Mesothelial cell of epicardium (in vitro differentiated cells): ENCODE data around the gene CEP350. TPM values are rescaled to one million over a fixed set of nuclear protein-coding genes. Genes with fewer than 3 reads are reported as not detected.
A peak's percentile ranks its signal among the peaks of the same experiment; 100 is the strongest.

Experiments used
- DNase-seq, 2 experiments: peaks; one replicate each; pipeline ENCODE4 v3.0.0; 2021; ENCODE audit warnings: low spot score in 2 of 2; ENCODE audit not compliant: unreplicated experiment in 2 of 2
- H3K27ac Mint-ChIP-seq: 2 replicates; pipeline ENCODE4 v1.8.0; 2021; ENCODE audit warnings: mixed read lengths
- H3K27me3 Mint-ChIP-seq: 2 replicates; pipeline ENCODE4 v1.8.0; 2021; ENCODE audit warnings: low read depth, mixed read lengths
- H3K36me3 Mint-ChIP-seq: 2 replicates; pipeline ENCODE4 v1.8.0; 2021; ENCODE audit warnings: mixed read lengths
- H3K4me1 Mint-ChIP-seq: 2 replicates; pipeline ENCODE4 v1.8.0; 2021; ENCODE audit warnings: mixed read lengths
- H3K4me3 Mint-ChIP-seq: 2 replicates; pipeline ENCODE4 v1.8.0; 2021; ENCODE audit warnings: mild to moderate bottlenecking, moderate library complexity, mixed read lengths
- H3K9me3 Mint-ChIP-seq: 2 replicates; pipeline ENCODE4 v1.8.0; 2021; ENCODE audit warnings: mixed read lengths
- total RNA-seq: library from RNA; stranded (reverse); gene quantifications from 3 replicates; pipeline ENCODE4 v1.2.1, GENCODE V29; 2021
- TF ChIP-seq, protein P1 (sequence below): fragments of 200-600 bp; sonication (generic); IDR thresholded peaks from one replicate; pipeline ENCODE4 v1.5.0; 2021; ENCODE audit warnings: antibody characterized with exemption; ENCODE audit not compliant: unreplicated experiment

The CEP350 gene
- total RNA-seq, 1 donor from 2014 or later = 58.0 TPM

DNA sequence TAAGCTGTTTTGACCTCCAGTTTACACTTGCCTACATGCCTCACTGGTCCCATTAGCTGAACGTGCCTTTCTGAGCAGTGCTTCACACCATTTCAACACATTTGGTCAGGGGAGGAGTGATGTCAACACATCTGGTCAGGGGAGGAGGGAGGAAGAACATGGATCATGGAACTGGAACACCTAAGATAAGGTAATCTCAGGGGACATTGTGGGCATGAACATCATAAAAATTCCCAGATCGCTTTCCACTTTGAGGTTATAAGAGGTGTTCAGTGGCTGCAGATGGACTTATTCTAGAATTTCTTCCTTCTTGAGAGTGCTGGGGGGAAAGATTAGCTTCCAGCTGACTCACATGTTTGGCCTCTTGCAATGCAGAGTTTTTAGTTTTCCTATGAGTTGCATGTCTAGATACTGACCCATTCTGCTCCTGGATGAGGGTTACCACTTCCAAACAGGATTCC lies 202.1 kb downstream of the CEP350 start:
- Mint-ChIP-seq H3K27ac (no peak overlapping the region), H3K9me3 (no peaks in the 10 kb centered on the region), H3K36me3 (peaks cover 1% of the 10 kb centered on the region), H3K4me3 (peak overlapping the region; percentile 91), H3K27me3 (peaks cover 13% of the 10 kb centered on the region), H3K4me1 (peaks cover 19% of the 10 kb centered on the region)
- no peak for DNase-seq
- TF ChIP-seq, protein P1, sequence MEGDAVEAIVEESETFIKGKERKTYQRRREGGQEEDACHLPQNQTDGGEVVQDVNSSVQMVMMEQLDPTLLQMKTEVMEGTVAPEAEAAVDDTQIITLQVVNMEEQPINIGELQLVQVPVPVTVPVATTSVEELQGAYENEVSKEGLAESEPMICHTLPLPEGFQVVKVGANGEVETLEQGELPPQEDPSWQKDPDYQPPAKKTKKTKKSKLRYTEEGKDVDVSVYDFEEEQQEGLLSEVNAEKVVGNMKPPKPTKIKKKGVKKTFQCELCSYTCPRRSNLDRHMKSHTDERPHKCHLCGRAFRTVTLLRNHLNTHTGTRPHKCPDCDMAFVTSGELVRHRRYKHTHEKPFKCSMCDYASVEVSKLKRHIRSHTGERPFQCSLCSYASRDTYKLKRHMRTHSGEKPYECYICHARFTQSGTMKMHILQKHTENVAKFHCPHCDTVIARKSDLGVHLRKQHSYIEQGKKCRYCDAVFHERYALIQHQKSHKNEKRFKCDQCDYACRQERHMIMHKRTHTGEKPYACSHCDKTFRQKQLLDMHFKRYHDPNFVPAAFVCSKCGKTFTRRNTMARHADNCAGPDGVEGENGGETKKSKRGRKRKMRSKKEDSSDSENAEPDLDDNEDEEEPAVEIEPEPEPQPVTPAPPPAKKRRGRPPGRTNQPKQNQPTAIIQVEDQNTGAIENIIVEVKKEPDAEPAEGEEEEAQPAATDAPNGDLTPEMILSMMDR = no peak

DNA sequence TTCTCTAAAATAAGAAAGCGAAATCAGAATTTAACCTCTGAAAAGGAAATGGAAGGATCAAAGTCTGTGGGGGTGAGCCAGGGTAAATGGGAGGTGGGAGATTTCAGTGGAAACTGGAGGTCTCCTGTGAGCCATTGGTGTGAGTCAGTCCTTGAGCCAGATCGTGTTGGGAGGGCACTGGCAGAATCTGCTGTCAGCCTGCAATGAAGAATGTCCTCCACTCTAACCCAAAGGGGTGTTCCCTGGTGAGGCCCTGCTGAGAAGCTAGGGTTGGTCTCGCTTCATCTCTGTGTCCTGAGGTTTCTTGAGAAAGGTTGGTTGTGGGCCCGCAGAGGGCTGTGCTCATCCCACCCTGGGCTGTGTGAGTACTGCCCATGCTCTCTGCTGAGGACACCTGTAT lies 202.5 kb downstream of the CEP350 start:
- TF ChIP-seq, protein P1 = no peak
- Mint-ChIP-seq H3K4me3 (no peak overlapping the region), H3K9me3 (no peaks in the 10 kb centered on the region), H3K4me1 (peaks cover 21% of the 10 kb centered on the region), H3K36me3 (peaks cover 1% of the 10 kb centered on the region), H3K27me3 (peaks cover 9% of the 10 kb centered on the region), H3K27ac (no peak overlapping the region)
- DNase-seq = no peak

DNA sequence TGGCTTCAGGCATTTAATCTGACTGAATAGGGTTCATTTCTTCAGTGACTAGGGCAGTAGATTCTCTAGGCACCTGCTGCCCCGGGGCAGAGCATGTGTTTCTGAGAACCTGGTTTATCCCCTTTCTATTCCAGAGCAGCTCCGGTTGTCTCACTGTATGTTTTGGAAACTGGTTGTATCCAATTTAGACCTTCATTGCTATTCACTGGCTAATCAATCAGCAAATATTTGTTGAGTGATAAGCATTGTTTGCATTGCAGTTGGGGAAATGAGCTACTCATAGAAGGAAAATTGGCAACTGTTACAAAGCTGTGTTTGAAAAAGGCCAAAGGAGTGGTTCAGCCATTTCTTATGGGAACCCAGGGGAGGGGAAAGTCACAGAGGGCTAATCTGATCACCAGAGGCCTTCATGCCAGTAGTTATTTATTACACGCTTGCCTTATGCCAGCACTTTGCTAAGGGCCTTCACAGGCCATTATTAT lies 203.0 kb downstream of the CEP350 start:
- Mint-ChIP-seq H3K9me3 (no peaks in the 10 kb centered on the region), H3K27ac (no peak overlapping the region), H3K4me3 (no peak overlapping the region), H3K4me1 (peaks cover 21% of the 10 kb centered on the region), H3K36me3 (peaks cover 1% of the 10 kb centered on the region), H3K27me3 (peaks cover 4% of the 10 kb centered on the region)
- no peak for DNase-seq
- TF ChIP-seq, protein P1 = no peak

DNA sequence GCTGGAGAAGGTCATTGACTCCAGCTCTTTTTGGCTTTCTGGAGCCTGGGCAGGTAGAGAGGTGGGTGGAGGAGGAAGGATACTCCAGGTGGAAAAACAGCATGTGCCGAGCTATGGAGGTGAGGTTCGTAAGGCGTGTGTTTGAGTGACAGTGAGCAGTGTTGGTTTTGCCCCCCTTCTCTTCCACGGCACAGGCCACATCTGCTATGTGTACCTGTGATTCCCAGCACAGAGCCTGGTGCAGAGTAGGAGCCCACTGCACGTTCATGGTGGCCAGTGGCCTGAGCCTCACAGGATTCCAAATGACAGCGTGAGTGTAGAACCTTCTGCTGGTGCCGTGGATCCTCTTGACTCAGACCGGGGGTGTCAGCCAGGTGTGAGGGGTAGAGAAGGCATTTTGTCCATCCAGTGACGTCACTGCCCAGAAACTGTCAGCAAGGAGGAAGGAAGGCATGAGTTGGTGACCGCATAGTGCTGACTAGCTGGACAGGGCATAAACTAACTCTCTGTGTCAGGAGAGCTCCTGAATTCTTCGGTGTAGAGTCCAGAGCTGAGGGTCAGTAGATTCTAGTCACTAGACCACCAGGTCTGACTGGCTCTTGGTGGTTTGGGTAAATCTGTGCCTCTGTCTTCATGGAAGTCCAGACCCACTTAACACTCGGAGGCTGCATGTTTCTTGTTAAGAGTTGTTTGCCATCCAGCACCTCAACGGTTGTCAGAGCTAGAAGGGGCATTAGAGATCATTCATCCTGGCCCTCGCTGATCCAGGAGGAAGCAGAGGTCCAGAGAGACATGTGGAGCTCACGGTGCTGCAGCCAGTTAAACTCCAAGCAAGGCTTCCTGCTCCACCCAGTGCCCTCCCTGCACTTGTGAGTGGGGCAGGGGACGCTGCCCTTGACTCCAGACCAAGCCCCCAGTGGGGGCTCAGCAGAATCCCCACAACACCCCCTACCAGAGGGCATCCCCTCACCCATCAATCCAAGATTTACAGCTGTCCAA lies 203.8 kb downstream of the CEP350 start:
- no peaks in the 10 kb centered on the region for H3K27me3 Mint-ChIP-seq
- no peaks in the 10 kb centered on the region for H3K9me3 Mint-ChIP-seq
- DNase-seq = no peak
- peaks cover 1% of the 10 kb centered on the region for H3K36me3 Mint-ChIP-seq
- no peak overlapping the region for H3K27ac Mint-ChIP-seq
- no peak overlapping the region for H3K4me3 Mint-ChIP-seq
- peaks cover 21% of the 10 kb centered on the region for H3K4me1 Mint-ChIP-seq
- TF ChIP-seq, protein P1 = no peak

DNA sequence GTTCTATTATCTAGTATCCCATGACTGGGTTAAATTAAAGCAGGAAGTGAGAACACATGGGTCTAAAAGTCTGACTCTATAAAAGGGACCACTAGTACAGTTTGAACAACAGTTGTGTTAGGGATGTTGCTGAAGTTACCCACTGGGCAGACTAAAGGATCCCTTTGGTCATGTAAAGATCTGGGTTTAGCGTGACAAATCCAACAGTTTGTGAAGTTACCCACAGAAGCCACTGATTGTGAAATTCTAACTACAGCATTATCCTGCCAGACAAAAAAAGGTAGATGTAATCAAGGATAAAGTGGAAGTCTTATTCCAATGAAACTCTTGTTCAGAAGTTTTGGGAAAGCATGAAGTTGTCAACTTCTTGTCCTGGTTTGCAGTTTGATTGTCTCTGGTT lies 205.7 kb downstream of the CEP350 start:
- H3K27me3 Mint-ChIP-seq = no peaks in the 10 kb centered on the region
- no peaks in the 10 kb centered on the region for H3K9me3 Mint-ChIP-seq
- no peak overlapping the region for H3K4me3 Mint-ChIP-seq
- DNase-seq = no peak
- peaks cover 4% of the 10 kb centered on the region for H3K36me3 Mint-ChIP-seq
- H3K4me1 Mint-ChIP-seq = peaks cover 20% of the 10 kb centered on the region
- TF ChIP-seq, protein P1 = no peak
- no peak overlapping the region for H3K27ac Mint-ChIP-seq
